PC-3 (cell line): ENCODE results near the gene STXBP6.

Source experiments
- EZH2 ChIP-seq: fragments of 300-600 bp; sonication (generic); IDR thresholded peaks from one replicate; pipeline ENCODE4 v1.6.1; 2017; ENCODE audit warnings: antibody characterized with exemption, mild to moderate bottlenecking, low read length; ENCODE audit not compliant: unreplicated experiment
- EZH2phosphoT487 ChIP-seq: fragments of 300-600 bp; sonication (generic); IDR thresholded peaks from 2 replicates; pipeline ENCODE4 v1.6.1; 2018; ENCODE audit warnings: mild to moderate bottlenecking, antibody characterized with exemption, low read length, borderline replicate concordance
- TF ChIP-seq, protein P1 (sequence below): fragments of 300-600 bp; sonication (generic); conservative IDR thresholded peaks from 2 replicates; pipeline ENCODE4 v1.5.1; 2017; ENCODE audit warnings: antibody characterized with exemption, low read depth, mild to moderate bottlenecking, low read length

GRCh38 chr14:25069879-25070278, 19.9 kb upstream of the STXBP6 start:
- TF ChIP-seq EZH2phosphoT487 (no peak), EZH2 (no peak)
- TF ChIP-seq, protein P1, sequence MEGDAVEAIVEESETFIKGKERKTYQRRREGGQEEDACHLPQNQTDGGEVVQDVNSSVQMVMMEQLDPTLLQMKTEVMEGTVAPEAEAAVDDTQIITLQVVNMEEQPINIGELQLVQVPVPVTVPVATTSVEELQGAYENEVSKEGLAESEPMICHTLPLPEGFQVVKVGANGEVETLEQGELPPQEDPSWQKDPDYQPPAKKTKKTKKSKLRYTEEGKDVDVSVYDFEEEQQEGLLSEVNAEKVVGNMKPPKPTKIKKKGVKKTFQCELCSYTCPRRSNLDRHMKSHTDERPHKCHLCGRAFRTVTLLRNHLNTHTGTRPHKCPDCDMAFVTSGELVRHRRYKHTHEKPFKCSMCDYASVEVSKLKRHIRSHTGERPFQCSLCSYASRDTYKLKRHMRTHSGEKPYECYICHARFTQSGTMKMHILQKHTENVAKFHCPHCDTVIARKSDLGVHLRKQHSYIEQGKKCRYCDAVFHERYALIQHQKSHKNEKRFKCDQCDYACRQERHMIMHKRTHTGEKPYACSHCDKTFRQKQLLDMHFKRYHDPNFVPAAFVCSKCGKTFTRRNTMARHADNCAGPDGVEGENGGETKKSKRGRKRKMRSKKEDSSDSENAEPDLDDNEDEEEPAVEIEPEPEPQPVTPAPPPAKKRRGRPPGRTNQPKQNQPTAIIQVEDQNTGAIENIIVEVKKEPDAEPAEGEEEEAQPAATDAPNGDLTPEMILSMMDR, result no peak
